PC-3 (cell line): ENCODE measurements around the gene OVAAL. TPM values are rescaled to one million over a fixed set of nuclear protein-coding genes. Genes with fewer than 3 reads are reported as not detected.

Experiments used
- ATAC-seq: fragments of 200-7000 bp; cut with Tn5 transposase; 2 replicates; pipeline ENCODE4 v1.9.1; 2020; ENCODE audit warnings: mild to moderate bottlenecking, moderate library complexity
- BruUV-seq: library from RNA; stranded (reverse); fragments of 400-500 nt; replicated peaks from 2 replicates; lab custom pipeline; 2021; lab: Mats Ljungman, UMichigan
- CTCF ChIA-PET: fragments of 300-600 bp; sonication (Branson Sonifier 250); formaldehyde crosslinking; loops from one replicate; lab custom pipeline; 2022; ENCODE audit warnings: antibody characterized with exemption; lab: Charles Lee
- POLR2A ChIA-PET: fragments of 300-600 bp; sonication (Branson Sonifier 250); formaldehyde crosslinking; loops from one replicate; lab custom pipeline; 2022; ENCODE audit warnings: antibody characterized with exemption; ENCODE audit not compliant: unreplicated experiment; lab: Charles Lee
- DNase-seq: peaks from one replicate; pipeline ENCODE4 v3.0.0-alpha.2; 2015
- H2AFZ ChIP-seq: fragments of 300-600 bp; sonication (generic); 2 replicates; pipeline ENCODE4 v1.6.0; 2016; ENCODE audit warnings: antibody characterized with exemption, low read length
- H3F3A ChIP-seq: fragments of 300-600 bp; sonication (generic); one replicate; pipeline ENCODE4 v1.6.0; 2017; ENCODE audit warnings: antibody characterized with exemption, low read length, control low read depth, mild to moderate bottlenecking; ENCODE audit not compliant: unreplicated experiment
- H3K27ac ChIP-seq: fragments of 300-600 bp; sonication (generic); 2 replicates; pipeline ENCODE4 v1.5.1; 2016; ENCODE audit warnings: mild to moderate bottlenecking, low read length
- H3K27me3 ChIP-seq: fragments of 300-600 bp; sonication (generic); 2 replicates; pipeline ENCODE4 v1.6.1; 2016; ENCODE audit warnings: low read length, mixed read lengths
- H3K36me3 ChIP-seq: fragments of 300-600 bp; sonication (generic); 2 replicates; pipeline ENCODE4 v1.6.1; 2016; ENCODE audit warnings: low read depth, mixed run types, low read length, mixed read lengths
- H3K4me1 ChIP-seq: fragments of 300-600 bp; sonication (generic); 2 replicates; pipeline ENCODE4 v1.5.1; 2016; ENCODE audit warnings: low read length; ENCODE audit not compliant: insufficient read depth
- H3K4me2 ChIP-seq: fragments of 300-600 bp; sonication (generic); 2 replicates; pipeline ENCODE4 v1.6.0; 2016; ENCODE audit warnings: low read length
- H3K4me3 ChIP-seq: fragments of 300-600 bp; sonication (generic); 2 replicates; pipeline ENCODE4 v1.5.1; 2016; ENCODE audit warnings: mild to moderate bottlenecking, low read length, mixed read lengths
- H3K79me2 ChIP-seq: fragments of 300-600 bp; sonication (generic); 2 replicates; pipeline ENCODE4 v1.6.1; 2017; ENCODE audit warnings: low read length, mixed read lengths
- H3K9ac ChIP-seq: fragments of 300-600 bp; sonication (generic); 2 replicates; pipeline ENCODE4 v1.6.0; 2016; ENCODE audit warnings: mild to moderate bottlenecking, low read length
- H3K9me2 ChIP-seq: fragments of 300-600 bp; sonication (generic); replicated peaks from 2 replicates; pipeline ENCODE4 v1.6.1; 2016; ENCODE audit warnings: mixed run types, low read length, mixed read lengths
- H3K9me3 ChIP-seq: fragments of 300-600 bp; sonication (generic); 2 replicates; pipeline ENCODE4 v1.6.1; 2016; ENCODE audit warnings: low read length, mixed read lengths
- H4K20me1 ChIP-seq: fragments of 300-600 bp; sonication (generic); 2 replicates; pipeline ENCODE4 v1.6.1; 2016; ENCODE audit warnings: low read length, mixed read lengths
- CTCF ChIP-seq: fragments of 300-600 bp; sonication (generic); conservative IDR thresholded peaks from 2 replicates; pipeline ENCODE4 v1.5.1; 2017; ENCODE audit warnings: antibody characterized with exemption, low read depth, mild to moderate bottlenecking, low read length
- EZH2 ChIP-seq: fragments of 300-600 bp; sonication (generic); IDR thresholded peaks from one replicate; pipeline ENCODE4 v1.6.1; 2017; ENCODE audit warnings: antibody characterized with exemption, mild to moderate bottlenecking, low read length; ENCODE audit not compliant: unreplicated experiment
- EZH2phosphoT487 ChIP-seq: fragments of 300-600 bp; sonication (generic); IDR thresholded peaks from 2 replicates; pipeline ENCODE4 v1.6.1; 2018; ENCODE audit warnings: mild to moderate bottlenecking, antibody characterized with exemption, low read length, borderline replicate concordance
- intact Hi-C: fragments of 100-400 bp; cut with micrococcal nuclease; formaldehyde crosslinking; loops from 2 replicates; pipeline ENCODE4 v1.9.0; 2023
- total RNA-seq: library from RNA; depleted of rRNA; stranded (reverse); fragments of >200 nt; gene quantifications from 2 replicates; pipeline ENCODE4 v1.2.3, GENCODE V29; 2014

Gene OVAAL
- total RNA-seq, 1 experiment from 2014 or later: not detected

- intact Hi-C loops: loop anchor here (5.0 to 10.0 kb wide), 3 partner anchors 257 to 645 kb away; no protein-coding TSS in a partner anchor
- no peak overlapping the region for H2AFZ ChIP-seq
- no peaks in the 10 kb centered on the region for H3F3A ChIP-seq
- POLR2A ChIA-PET: no interaction called here
- no peaks in the 10 kb centered on the region for H3K9me2 ChIP-seq
- no peak overlapping the region for H3K9ac ChIP-seq
- H3K36me3 ChIP-seq: no peaks in the 10 kb centered on the region
- H3K4me3 ChIP-seq: no peak overlapping the region
- peaks cover 6% of the 10 kb centered on the region; the same call in 1 of the 2 replicates for H3K4me1 ChIP-seq
- H3K9me3 ChIP-seq: no peaks in the 10 kb centered on the region
- ATAC-seq: no peak
- H4K20me1 ChIP-seq: no peaks in the 10 kb centered on the region
- TF ChIP-seq EZH2phosphoT487 (no peak), CTCF (no peak), EZH2 (no peak)
- H3K27ac ChIP-seq: no peak overlapping the region
- H3K79me2 ChIP-seq: no peaks in the 10 kb centered on the region
- BruUV-seq: no TSS peak
- CTCF ChIA-PET: interaction anchor here (0.7 kb wide), 1 partner anchor 344 kb away, joined by 4 read pairs; no protein-coding TSS in a partner anchor
- no peaks in the 10 kb centered on the region for H3K27me3 ChIP-seq
- DNase-seq: no peak
- no peak overlapping the region for H3K4me2 ChIP-seq
Measured at GRCh38 chr1:180519846-180520245, 38.9 kb upstream of the OVAAL start.

- Histone ChIP-seq H3K4me1 (peaks cover 6% of the 10 kb centered on the region; the same call in 1 of the 2 replicates), H3K4me3 (no peak overlapping the region), H3K9me3 (no peaks in the 10 kb centered on the region), H3K9ac (no peak overlapping the region), H2AFZ (no peak overlapping the region), H3K4me2 (no peak overlapping the region), H3F3A (no peaks in the 10 kb centered on the region), H3K27ac (no peak overlapping the region), H3K27me3 (no peaks in the 10 kb centered on the region), H3K79me2 (no peaks in the 10 kb centered on the region), H4K20me1 (no peaks in the 10 kb centered on the region), H3K9me2 (no peaks in the 10 kb centered on the region), H3K36me3 (no peaks in the 10 kb centered on the region)
- BruUV-seq: no TSS peak
- POLR2A ChIA-PET: no interaction called here
- ATAC-seq (no peak), DNase-seq (peak; percentile 41)
- CTCF ChIA-PET: no interaction called here
- intact Hi-C loops: no loop called here
- TF ChIP-seq EZH2 (no peak), CTCF (no peak), EZH2phosphoT487 (no peak)
Measured at GRCh38 chr1:180521474-180522212, 37.1 kb upstream of the OVAAL start.

- no TSS peak for BruUV-seq
- ATAC-seq (no peak), DNase-seq (no peak)
- Histone ChIP-seq H3K36me3 (no peaks in the 10 kb centered on the region), H3K27ac (no peak overlapping the region), H3K9me2 (no peaks in the 10 kb centered on the region), H3K4me2 (no peak overlapping the region), H3F3A (no peaks in the 10 kb centered on the region), H3K9ac (no peak overlapping the region), H2AFZ (no peak overlapping the region), H3K4me1 (peaks cover 6% of the 10 kb centered on the region; the same call in 1 of the 2 replicates), H3K4me3 (no peak overlapping the region), H4K20me1 (no peaks in the 10 kb centered on the region), H3K9me3 (no peaks in the 10 kb centered on the region), H3K79me2 (no peaks in the 10 kb centered on the region), H3K27me3 (no peaks in the 10 kb centered on the region)
- ChIA-PET POLR2A (no interaction called here), CTCF (no interaction called here)
- intact Hi-C loops: no loop called here
- TF ChIP-seq EZH2phosphoT487 (no peak), CTCF (no peak), EZH2 (no peak)
Measured at GRCh38 chr1:180522213-180522515, 36.6 kb upstream of the OVAAL start.
